HepG2 (cell line): Measurements from ENCODE around the gene TNS4. TPM values are rescaled to one million over a fixed set of nuclear protein-coding genes. Genes with fewer than 3 reads are reported as not detected.

Experiments
- AKAP8 ChIP-seq: sonication (generic); formaldehyde crosslinking; IDR thresholded peaks from 2 replicates; pipeline ENCODE4 v1.5.1; 2020; ENCODE audit warnings: mild to moderate bottlenecking, missing genetic modification reagents
- ARNT2 ChIP-seq: sonication (generic); formaldehyde crosslinking; IDR thresholded peaks from 2 replicates; pipeline ENCODE4 v1.8.0; 2022; ENCODE audit warnings: mild to moderate bottlenecking, low read depth, missing genetic modification reagents, moderate library complexity
- ATF1 ChIP-seq: IDR thresholded peaks from 2 replicates; pipeline ENCODE4 v1.6.1; 2016; ENCODE audit warnings: mild to moderate bottlenecking, control low read depth
- ELF3 ChIP-seq: IDR thresholded peaks from 2 replicates; pipeline ENCODE4 v1.6.1; 2016; ENCODE audit warnings: missing genetic modification reagents, missing compliant biosample characterization
- FOSL1 ChIP-seq: sonication (generic); formaldehyde crosslinking; IDR thresholded peaks from 2 replicates; pipeline ENCODE4 v1.9.0; 2021; ENCODE audit warnings: missing genetic modification reagents, borderline replicate concordance
- GATAD2A ChIP-seq: IDR thresholded peaks from 2 replicates; pipeline ENCODE4 v1.6.1; 2016
- HMG20B ChIP-seq: conservative IDR thresholded peaks from 2 replicates; pipeline ENCODE4 v1.6.1; 2016; ENCODE audit warnings: missing genetic modification reagents, missing compliant biosample characterization
- HMGXB4 ChIP-seq, 2 experiments: sonication (generic) in 1 of 2; formaldehyde crosslinking in 1 of 2; IDR thresholded peaks; 2 replicates each; pipeline versions ENCODE4 v1.4.0 to v1.6.1; 2018 to 2020; ENCODE audit warnings: missing genetic modification reagents in 2 of 2, borderline replicate concordance in 1 of 2, low read depth in 1 of 2, mild to moderate bottlenecking in 1 of 2, missing biosample characterization in 1 of 2
- HOXD1 ChIP-seq: sonication (generic); formaldehyde crosslinking; IDR thresholded peaks from 2 replicates; pipeline ENCODE4 v1.5.0; 2020; ENCODE audit warnings: missing genetic modification reagents
- JARID2 ChIP-seq: sonication (generic); formaldehyde crosslinking; IDR thresholded peaks from 2 replicates; pipeline ENCODE4 v1.8.1; 2023; ENCODE audit warnings: missing genetic modification reagents, inconsistent platforms; ENCODE audit not compliant: insufficient replicate concordance
- KDM2A ChIP-seq: sonication (generic); formaldehyde crosslinking; IDR thresholded peaks from 2 replicates; pipeline ENCODE4 v1.4.0; 2020; ENCODE audit warnings: low read depth, missing genetic modification reagents, borderline replicate concordance
- MAX ChIP-seq: IDR thresholded peaks from 2 replicates; pipeline ENCODE4 v1.6.1; 2012; ENCODE audit warnings: inconsistent platforms
- MAZ ChIP-seq, 2 experiments: sonication (generic) in 1 of 2; formaldehyde crosslinking in 1 of 2; IDR thresholded peaks; 2 replicates each; pipeline versions ENCODE4 v1.5.0 to v1.6.1; 2012 to 2020; ENCODE audit warnings: low read depth in 2 of 2, mild to moderate bottlenecking in 2 of 2, borderline replicate concordance in 1 of 2, improper control_type of control experiment in 1 of 2, low read length in 1 of 2, missing genetic modification reagents in 1 of 2, moderate library complexity in 1 of 2
- NFYB ChIP-seq: sonication (generic); formaldehyde crosslinking; IDR thresholded peaks from 2 replicates; pipeline ENCODE4 v1.4.0; 2020; ENCODE audit warnings: missing genetic modification reagents
- RBM22 ChIP-seq: fragments of 200-400 bp; formaldehyde crosslinking; optimal IDR thresholded peaks from 2 replicates; pipeline ENCODE3; 2017; ENCODE audit warnings: mild to moderate bottlenecking, low read length, moderate library complexity
- RNF219 ChIP-seq: sonication (generic); formaldehyde crosslinking; IDR thresholded peaks from 2 replicates; pipeline ENCODE4 v1.5.0; 2020; ENCODE audit warnings: mild to moderate bottlenecking, missing genetic modification reagents
- SATB2 ChIP-seq: sonication (generic); formaldehyde crosslinking; IDR thresholded peaks from 2 replicates; pipeline ENCODE4 v1.5.0; 2020; ENCODE audit warnings: missing genetic modification reagents
- TBX2 ChIP-seq: sonication (generic); formaldehyde crosslinking; IDR thresholded peaks from 2 replicates; pipeline ENCODE4 v1.5.0; 2020; ENCODE audit warnings: missing genetic modification reagents, mild to moderate bottlenecking, borderline replicate concordance
- ZNF20 ChIP-seq: sonication (generic); formaldehyde crosslinking; IDR thresholded peaks from 2 replicates; pipeline ENCODE4 v1.4.0; 2020; ENCODE audit warnings: mild to moderate bottlenecking, moderate library complexity, missing genetic modification reagents
- ZNF337 ChIP-seq: sonication (generic); formaldehyde crosslinking; IDR thresholded peaks from 2 replicates; pipeline ENCODE4 v1.5.1; 2020; ENCODE audit warnings: missing genetic modification reagents, low read depth, mild to moderate bottlenecking, borderline replicate concordance
- ZNF614 ChIP-seq: IDR thresholded peaks from 2 replicates; pipeline ENCODE4 v1.6.1; 2018; ENCODE audit warnings: missing biosample characterization, missing genetic modification reagents, inconsistent platforms, borderline replicate concordance
- ZNF670 ChIP-seq: sonication (generic); formaldehyde crosslinking; IDR thresholded peaks from 2 replicates; pipeline ENCODE4 v1.8.0; 2022; ENCODE audit warnings: mild to moderate bottlenecking, missing genetic modification reagents, borderline replicate concordance
- ZNF768 ChIP-seq: sonication (generic); formaldehyde crosslinking; IDR thresholded peaks from 2 replicates; pipeline ENCODE4 v1.4.0; 2020; ENCODE audit warnings: missing genetic modification reagents
- ZNF788 ChIP-seq: sonication (generic); formaldehyde crosslinking; IDR thresholded peaks from 2 replicates; pipeline ENCODE4 v1.5.0; 2020; ENCODE audit warnings: mild to moderate bottlenecking, missing genetic modification reagents, borderline replicate concordance
- polyA plus RNA-seq, 8 experiments: library from polyadenylated mRNA; depleted of rRNA in 3 of 8; stranded (reverse) in 7 of 8; unstranded in 1 of 8; fragments of >200 nt; fragmentation: Illumina TruSeq in 4 of 8; extraction: Trizol in 4 of 8; gene quantifications; 2 replicates each; pipeline versions ENCODE4 v1.2.1 to v1.2.3, GENCODE V29; 2011 to 2016; ENCODE audit warnings: low read depth in 4 of 8, missing spikeins in 1 of 8, mixed read lengths in 1 of 8; ENCODE audit not compliant: insufficient read depth in 1 of 8
- total RNA-seq, 5 experiments: library from RNA; depleted of rRNA; stranded (reverse); fragments of >200 nt; fragmentation: Illumina TruSeq; extraction: Trizol; gene quantifications; 2 replicates each; pipeline ENCODE4 v1.2.3, GENCODE V29; 2016; ENCODE audit warnings: low read depth in 1 of 5

The TNS4 gene
- total and polyA plus RNA-seq, 2 of the 13 experiments (the other 11 are each of a cell fraction or from before 2014, with no cell fraction given): 0.58 to 2.1 TPM

GRCh38 chr17:40542558-40543411 is 41.4 kb upstream of the TNS4 start (continued):
- no peak for TF ChIP-seq RNF219 (CRISPR knock-in tag)
- peak; percentile 74 for TF ChIP-seq GATAD2A
- TF ChIP-seq ATF1 (CRISPR knock-in tag): 0 out of 2 replicates have a peak, but pooled peaks have one; percentile 53
- TF ChIP-seq NFYB (CRISPR knock-in tag): peak; percentile 11
- no peak for TF ChIP-seq JARID2 (CRISPR knock-in tag)
- TF ChIP-seq KDM2A (CRISPR knock-in tag): peak; percentile 46; the same call in 1 of the 2 replicates
- no peak for TF ChIP-seq MAZ (IDR thresholded peaks at IDR 0.05; ENCODE audit: borderline replicate concordance, low read depth, low read length)
- TF ChIP-seq MAZ (CRISPR knock-in tag; IDR thresholded peaks at IDR 0.05; ENCODE audit: low read depth): peak; percentile 68; the same call in 1 of the 2 replicates
- TF ChIP-seq SATB2: no peak
- no peak for TF ChIP-seq FOSL1 (CRISPR knock-in tag)
- TF ChIP-seq ZNF788 (CRISPR knock-in tag): peak; percentile 38; the same call in 1 of the 2 replicates
- TF ChIP-seq HMGXB4 (CRISPR knock-in tag; IDR thresholded peaks at IDR 0.05; ENCODE audit: borderline replicate concordance in 1 of 2, low read depth in 1 of 2): peak in 1 of 2 experiments; percentile 60; a peak in 1 of 4 replicates
- TF ChIP-seq ZNF20 (CRISPR knock-in tag): no peak
- TF ChIP-seq ZNF614: peak; percentile 55; the same call in 1 of the 2 replicates
- no peak for TF ChIP-seq ZNF670 (CRISPR knock-in tag)
- no peak for TF ChIP-seq HMG20B
- TF ChIP-seq RBM22: no peak
- TF ChIP-seq ZNF768 (CRISPR knock-in tag): no peak
- TF ChIP-seq MAX: peak; percentile 80
- TF ChIP-seq AKAP8 (CRISPR knock-in tag): no peak
- no peak for TF ChIP-seq ZNF337 (CRISPR knock-in tag)
- TF ChIP-seq ARNT2 (CRISPR knock-in tag): no peak
- TF ChIP-seq HOXD1 (CRISPR knock-in tag): no peak
- TF ChIP-seq TBX2 (CRISPR knock-in tag): peak; percentile 61
- TF ChIP-seq ELF3: peak; percentile 54; the same call in 1 of the 2 replicates
